Naive thymus-derived CD4-positive, alpha-beta T cell (primary cell): Measurements from ENCODE around the gene MRPL41. TPM values are rescaled to one million over a fixed set of nuclear protein-coding genes. Genes with fewer than 3 reads are reported as not detected.
"Not testable (repeated sequence)": the region's sequence is repeated elsewhere in the genome, so short reads cannot be mapped to it uniquely, and the experiment has no call there.

Experiments used
- ATAC-seq: fragments of 150-1000 bp; cut with Tn5 transposase; 2 replicates; pipeline ENCODE4 v1.10.0; 2021; ENCODE audit warnings: mild to moderate bottlenecking, moderate library complexity
- CTCF ChIA-PET: fragments of 350-600 bp; sonication (Branson Sonifier 250); formaldehyde crosslinking; loops from one replicate; lab custom pipeline; 2021; ENCODE audit warnings: antibody characterized with exemption; lab: Charles Lee
- POLR2A ChIA-PET: fragments of 350-600 bp; sonication (Branson Sonifier 250); formaldehyde crosslinking; loops from one replicate; lab custom pipeline; 2021; ENCODE audit warnings: antibody characterized with exemption, inconsistent platforms; lab: Charles Lee
- DNase-seq, 9 donors: peaks; one replicate each; pipeline versions ENCODE4 v3.0.0 to v3.0.0-alpha.2; 2020 to 2022; ENCODE audit warnings: mixed read lengths in 1 of 9
- H3K27ac ChIP-seq: one replicate; pipeline ENCODE4 v1.7.0; 2013; ENCODE audit warnings: mild to moderate bottlenecking, low read depth, low read length, moderate library complexity
- H3K27me3 ChIP-seq, 2 donors: one replicate each; pipeline ENCODE4 v1.7.0; 2013; ENCODE audit warnings: low read length in 2 of 2, mild to moderate bottlenecking in 2 of 2, moderate library complexity in 2 of 2; ENCODE audit not compliant: control insufficient read depth in 2 of 2, insufficient read depth in 2 of 2
- H3K36me3 ChIP-seq, 3 experiments: 1 replicate in 2 of 3; 2 replicates in 1 of 3; pipeline ENCODE4 v1.7.0; 2013; ENCODE audit warnings: low read length in 3 of 3, mild to moderate bottlenecking in 3 of 3, moderate library complexity in 1 of 3; ENCODE audit not compliant: insufficient read depth in 3 of 3, control insufficient read depth in 2 of 3
- H3K4me1 ChIP-seq, 2 donors: one replicate each; pipeline ENCODE4 v1.7.0; 2013; ENCODE audit warnings: low read length in 2 of 2, mild to moderate bottlenecking in 2 of 2, moderate library complexity in 1 of 2; ENCODE audit not compliant: control insufficient read depth in 2 of 2, insufficient read depth in 2 of 2
- H3K4me3 ChIP-seq: 2 replicates; pipeline ENCODE4 v1.7.0; 2013; ENCODE audit warnings: mild to moderate bottlenecking, low read length
- H3K9me3 ChIP-seq, 3 experiments: 1 replicate in 2 of 3; 2 replicates in 1 of 3; pipeline ENCODE4 v1.7.0; 2013; ENCODE audit warnings: low read length in 3 of 3; ENCODE audit not compliant: control insufficient read depth in 2 of 3
- H3K27ac Mint-ChIP-seq, 9 donors: one replicate each; pipeline ENCODE4 v1.8.0; 2020 to 2022; ENCODE audit warnings: mixed read lengths in 9 of 9, mild to moderate bottlenecking in 8 of 9, moderate library complexity in 5 of 9, inconsistent platforms in 2 of 9
- H3K27me3 Mint-ChIP-seq, 5 donors: one replicate each; pipeline ENCODE4 v1.8.0; 2021 to 2022; ENCODE audit warnings: mixed read lengths in 5 of 5, mild to moderate bottlenecking in 1 of 5
- H3K36me3 Mint-ChIP-seq, 5 donors: one replicate each; pipeline ENCODE4 v1.8.0; 2020 to 2022; ENCODE audit warnings: mixed read lengths in 5 of 5, mild to moderate bottlenecking in 3 of 5, inconsistent platforms in 1 of 5
- H3K4me1 Mint-ChIP-seq, 7 donors: one replicate each; pipeline ENCODE4 v1.8.0; 2020 to 2022; ENCODE audit warnings: mixed read lengths in 7 of 7, mild to moderate bottlenecking in 3 of 7, inconsistent platforms in 1 of 7
- H3K4me3 Mint-ChIP-seq, 10 donors: one replicate each; pipeline ENCODE4 v1.8.0; 2020 to 2022; ENCODE audit warnings: mild to moderate bottlenecking in 10 of 10, mixed read lengths in 10 of 10, moderate library complexity in 6 of 10, inconsistent platforms in 2 of 10
- H3K9me3 Mint-ChIP-seq, 11 donors: one replicate each; pipeline ENCODE4 v1.8.0; 2020 to 2022; ENCODE audit warnings: mixed read lengths in 11 of 11, mild to moderate bottlenecking in 4 of 11, inconsistent platforms in 1 of 11, moderate library complexity in 1 of 11
- intact Hi-C, 2 donors: fragments of 100-400 bp; cut with micrococcal nuclease; formaldehyde crosslinking; loops; one replicate each; pipeline ENCODE4 v1.15.1; 2023
- polyA plus RNA-seq, 2 donors: library from polyadenylated mRNA; unstranded; fragments of 300-500 nt; fragmentation: Illumina TruSeq; gene quantifications; one replicate each; pipeline ENCODE4 v1.2.3, GENCODE V29; 2021
- total RNA-seq, 6 experiments: library from RNA in 5 of 6; stranded (reverse) in 5 of 6; gene quantifications; 1 replicate in 5 of 6; 2 replicates in 1 of 6; pipeline ENCODE4 v1.2.3 and lab custom pipeline; 2021 to 2026

Gene MRPL41
- total and polyA plus RNA-seq, 7 experiments from 2014 or later, result 36.3 to 102 (median 52.5) TPM

- H3K36me3 ChIP-seq, ATAC-seq, H3K27ac Mint-ChIP-seq, H3K4me1 ChIP-seq, H3K4me3 ChIP-seq, H3K9me3 Mint-ChIP-seq, H3K36me3 Mint-ChIP-seq, DNase-seq, intact Hi-C loops, H3K27me3 Mint-ChIP-seq, H3K4me3 Mint-ChIP-seq, H3K27ac ChIP-seq, POLR2A ChIA-PET, H3K9me3 ChIP-seq, H3K27me3 ChIP-seq: not testable (repeated sequence)
- CTCF ChIA-PET, result interaction anchor here (0.6 kb wide), 1 partner anchor 336 kb away, joined by 3 read pairs; no protein-coding TSS in a partner anchor
- H3K4me1 Mint-ChIP-seq, result peaks cover 0 to 11% (median 4%) of the 10 kb centered on the region in 7 donors
These were observed 44.9 kb downstream of the MRPL41 start for GRCh38 chr9:137596577-137596976.

GRCh38 chr9:137598943-137599342 lies 47.3 kb downstream of the MRPL41 start:
- ChIA-PET CTCF (no interaction called here), POLR2A (interaction anchor here (0.6 kb wide), 1 partner anchor 514 kb away, joined by 3 read pairs; no protein-coding TSS in a partner anchor)
- DNase-seq, result no peak
- H3K27ac ChIP-seq, result no peak overlapping the region
- no peaks in the 10 kb centered on the region for H3K36me3 ChIP-seq
- ATAC-seq, result no peak
- no peaks in the 10 kb centered on the region for H3K27me3 Mint-ChIP-seq
- no peak overlapping the region for H3K27ac Mint-ChIP-seq
- peaks cover 0 to 24% (median 7%) of the 10 kb centered on the region in 7 donors for H3K4me1 Mint-ChIP-seq
- intact Hi-C loops, result no loop called here
- no peak overlapping the region for H3K4me3 Mint-ChIP-seq
- no peaks in the 10 kb centered on the region for H3K27me3 ChIP-seq
- H3K9me3 Mint-ChIP-seq, result no peaks in the 10 kb centered on the region
- no peaks in the 10 kb centered on the region for H3K4me1 ChIP-seq
- H3K4me3 ChIP-seq, result no peak overlapping the region
- no peaks in the 10 kb centered on the region for H3K9me3 ChIP-seq
- H3K36me3 Mint-ChIP-seq, result no peaks in the 10 kb centered on the region

Other genes starting within 250 kb of the MRPL41 start
- gene NRARP, start 249.6 kb upstream of the MRPL41 start, total RNA-seq, result 1 to 10 TPM in 3 of 5 experiments, under 1 TPM in 2; 0.70 to 2.7 (median 1.7) TPM
- not detected for gene NRARP, start 249.6 kb upstream of the MRPL41 start, polyA plus RNA-seq
- 10 to 100 TPM; 11.7 to 27.2 (median 24.7) TPM for gene EXD3, start 128.7 kb upstream of the MRPL41 start, total RNA-seq
- gene EXD3, start 128.7 kb upstream of the MRPL41 start, polyA plus RNA-seq, result 1 to 10 TPM; 3.5 to 7.6 TPM
- 10 to 100 TPM in 2 of 5 experiments, 1 to 10 TPM in 2, under 1 TPM in 1; 0.94 to 11.1 (median 6.0) TPM for gene NOXA1, start 128.5 kb upstream of the MRPL41 start, total RNA-seq
- 1 to 10 TPM in 1 of 2 donors, under 1 TPM in 1; 0.73 to 2.6 TPM for gene NOXA1, start 128.5 kb upstream of the MRPL41 start, polyA plus RNA-seq
- not detected for gene ENTPD8, start 110.5 kb upstream of the MRPL41 start, total RNA-seq
- gene ENTPD8, start 110.5 kb upstream of the MRPL41 start, polyA plus RNA-seq, result not detected
- 10 to 100 TPM; 22.9 to 92.0 (median 57.3) TPM for gene NSMF, start 92.5 kb upstream of the MRPL41 start, total RNA-seq
- 10 to 100 TPM; 10.9 to 21.4 TPM for gene NSMF, start 92.5 kb upstream of the MRPL41 start, polyA plus RNA-seq
- 10 to 100 TPM in 3 of 5 experiments, 1 to 10 TPM in 2; 4.9 to 28.9 (median 16.2) TPM for gene PNPLA7, start 1.5 kb upstream of the MRPL41 start, total RNA-seq
- 1 to 10 TPM; 2.7 TPM for gene PNPLA7, start 1.5 kb upstream of the MRPL41 start, polyA plus RNA-seq
- 10 to 100 TPM; 43.4 to 77.5 (median 49.9) TPM for gene DPH7, start 27.0 kb downstream of the MRPL41 start, total RNA-seq
- gene DPH7, start 27.0 kb downstream of the MRPL41 start, polyA plus RNA-seq, result 10 to 100 TPM; 29.7 to 45.3 TPM
- gene ZMYND19, start 38.6 kb downstream of the MRPL41 start, total RNA-seq, result 10 to 100 TPM; 13.3 to 32.4 (median 26.6) TPM
- 1 to 10 TPM; 4.5 to 9.8 TPM for gene ZMYND19, start 38.6 kb downstream of the MRPL41 start, polyA plus RNA-seq
- 100 to 1,000 TPM in 1 of 5 experiments, 10 to 100 TPM in 4; 53.7 to 126 (median 82.6) TPM for gene ARRDC1, start 53.8 kb downstream of the MRPL41 start, total RNA-seq
- 10 to 100 TPM; 35.2 to 56.3 TPM for gene ARRDC1, start 53.8 kb downstream of the MRPL41 start, polyA plus RNA-seq
- 100 to 1,000 TPM; 111 to 132 (median 117) TPM for gene EHMT1, start 67.1 kb downstream of the MRPL41 start, total RNA-seq
- gene EHMT1, start 67.1 kb downstream of the MRPL41 start, polyA plus RNA-seq, result 10 to 100 TPM; 24.7 to 43.0 TPM